T-cell (primary cell): ENCODE measurements around the gene CEBPB. TPM values are rescaled to one million over a fixed set of nuclear protein-coding genes. Genes with fewer than 3 reads are reported as not detected.
A peak's percentile ranks its signal among the peaks of the same experiment; 100 is the strongest.

Experiments
- ATAC-seq, 4 experiments: fragments of 200-7000 bp in 3 of 4; fragments of 150-1000 bp in 1 of 4; cut with Tn5 transposase; replicated peaks in 1 of 4; 1 replicate in 3 of 4; 2 replicates in 1 of 4; pipeline ENCODE4 v1.10.0; 2021; ENCODE audit warnings: moderate library complexity in 3 of 4, mild to moderate bottlenecking in 2 of 4, moderate number of reproducible peaks in 1 of 4
- CTCF ChIA-PET, 2 donors: fragments of 300-600 bp; sonication (Branson Sonifier 250); formaldehyde crosslinking; loops; one replicate each; lab custom pipeline; 2022; ENCODE audit warnings: antibody characterized with exemption in 2 of 2; lab: Charles Lee
- POLR2A ChIA-PET, 2 donors: fragments of 300-600 bp; sonication (Branson Sonifier 250); formaldehyde crosslinking; loops; one replicate each; lab custom pipeline; 2022; ENCODE audit warnings: antibody characterized with exemption in 2 of 2; lab: Charles Lee
- DNase-seq, 35 experiments: peaks; one replicate each; pipeline versions ENCODE4 v3.0.0 to v3.0.0-alpha.2; 2013 to 2023
- H3K27ac ChIP-seq: one replicate; pipeline ENCODE4 v1.5.1; 2013; ENCODE audit warnings: low read length
- H3K27me3 ChIP-seq, 2 experiments: replicated peaks in 1 of 2; 1 replicate in 1 of 2; 2 replicates in 1 of 2; pipeline versions ENCODE4 v1.6.1 to v1.7.0; 2013; ENCODE audit warnings: low read length in 1 of 2, mixed read lengths in 1 of 2; ENCODE audit not compliant: control insufficient read depth in 2 of 2, insufficient read depth in 2 of 2; ENCODE audit errors: extremely low read depth in 1 of 2
- H3K36me3 ChIP-seq, 2 donors: 1 replicate in 1 of 2; 2 replicates in 1 of 2; pipeline versions ENCODE4 v1.6.1 to v1.7.0; 2013; ENCODE audit warnings: low read length in 1 of 2; ENCODE audit not compliant: control insufficient read depth in 2 of 2, insufficient read depth in 1 of 2; ENCODE audit errors: extremely low read depth in 1 of 2
- H3K4me1 ChIP-seq, 2 experiments: 1 replicate in 1 of 2; 2 replicates in 1 of 2; pipeline versions ENCODE4 v1.6.1 to v1.7.0; 2013; ENCODE audit warnings: low read length in 2 of 2, mixed read lengths in 1 of 2; ENCODE audit not compliant: insufficient read depth in 2 of 2, control insufficient read depth in 1 of 2; ENCODE audit errors: extremely low read depth in 1 of 2
- H3K4me3 ChIP-seq, 2 donors: 1 replicate in 1 of 2; 2 replicates in 1 of 2; pipeline versions ENCODE4 v1.5.1 to v1.7.0; 2013; ENCODE audit warnings: mild to moderate bottlenecking in 2 of 2, low read length in 1 of 2, moderate library complexity in 1 of 2; ENCODE audit not compliant: control insufficient read depth in 1 of 2; ENCODE audit errors: extremely low read depth in 1 of 2
- H3K9me3 ChIP-seq: 2 replicates; pipeline ENCODE4 v1.7.0; 2013
- H3K27ac Mint-ChIP-seq, 2 donors: one replicate each; pipeline ENCODE4 v1.8.0; 2020 to 2021; ENCODE audit warnings: mild to moderate bottlenecking in 2 of 2, mixed read lengths in 2 of 2
- H3K27me3 Mint-ChIP-seq, 2 donors: one replicate each; pipeline ENCODE4 v1.8.0; 2021 to 2022; ENCODE audit warnings: mixed read lengths in 2 of 2
- H3K36me3 Mint-ChIP-seq: one replicate; pipeline ENCODE4 v1.8.0; 2021; ENCODE audit warnings: mixed read lengths
- H3K4me1 Mint-ChIP-seq, 3 donors: one replicate each; pipeline ENCODE4 v1.8.0; 2020 to 2022; ENCODE audit warnings: mixed read lengths in 3 of 3, mild to moderate bottlenecking in 1 of 3
- H3K4me3 Mint-ChIP-seq, 3 donors: one replicate each; pipeline ENCODE4 v1.8.0; 2020 to 2022; ENCODE audit warnings: mild to moderate bottlenecking in 3 of 3, mixed read lengths in 3 of 3, moderate library complexity in 3 of 3
- H3K9me3 Mint-ChIP-seq, 3 donors: one replicate each; pipeline ENCODE4 v1.8.0; 2020 to 2022; ENCODE audit warnings: mixed read lengths in 3 of 3
- WGBS: methylation state at CpG from one replicate; pipeline ENCODE4 v1.1.5; 2013; ENCODE audit warnings: missing lambda C conversion rate; ENCODE audit not compliant: insufficient coverage; 5-methylcytosine and 5-hydroxymethylcytosine counted together
- total RNA-seq, 35 experiments: library from RNA in 6 of 35; stranded (reverse) in 6 of 35; fragments of 120-200 nt in 1 of 35; gene quantifications; one replicate each; pipeline versions ENCODE4 v1.2.1 to v1.2.4 and lab custom pipeline; 2013 to 2026

Gene CEBPB
- total RNA-seq, 5 donors from 2014 or later (not counting 1 experiment from before 2014, with no cell fraction given), result 25.8 to 53.8 (median 48.0) TPM

GRCh38 chr20:50193836-50194421 is 3.3 kb downstream of the CEBPB start:
- CTCF ChIA-PET, result no interaction called here
- DNase-seq (no peak), ATAC-seq (no peak)
- POLR2A ChIA-PET, result no interaction called here
- Histone ChIP-seq H3K27ac (no peak overlapping the region), H3K9me3 (no peaks in the 10 kb centered on the region), H3K27me3 (no peaks in the 10 kb centered on the region), H3K36me3 (peaks cover 0 to 9% of the 10 kb centered on the region in 2 donors), H3K4me1 (peaks cover 9 to 34% of the 10 kb centered on the region in 2 experiments), H3K4me3 (no peak overlapping the region)
- Mint-ChIP-seq H3K4me1 (peaks cover 18 to 30% (median 28%) of the 10 kb centered on the region in 3 donors), H3K9me3 (no peaks in the 10 kb centered on the region), H3K27ac (no peak overlapping the region), H3K36me3 (peaks cover 6% of the 10 kb centered on the region), H3K27me3 (no peaks in the 10 kb centered on the region), H3K4me3 (peak overlapping the region; percentile 87 to 95 (median 94))
- WGBS, result 97% methylated on average over 12 of the region's 16 CpGs

- 93% methylated on average over 3 of the region's 7 CpGs for WGBS
- no peak for ATAC-seq
- H3K4me3 ChIP-seq, result no peak overlapping the region
- no peak overlapping the region for H3K27ac ChIP-seq
- peaks cover 0 to 2% (median 0%) of the 10 kb centered on the region in 3 donors for H3K9me3 Mint-ChIP-seq
- peaks cover 9 to 34% of the 10 kb centered on the region in 2 experiments for H3K4me1 ChIP-seq
- H3K36me3 ChIP-seq, result peaks cover 0 to 9% of the 10 kb centered on the region in 2 donors
- ChIA-PET CTCF (no interaction called here), POLR2A (no interaction called here)
- H3K27me3 Mint-ChIP-seq, result no peaks in the 10 kb centered on the region
- peak overlapping the region in 2 of 3 donors; percentile 20 to 31 for H3K4me3 Mint-ChIP-seq
- peaks cover 7% of the 10 kb centered on the region for H3K36me3 Mint-ChIP-seq
- no peak for DNase-seq
- H3K27ac Mint-ChIP-seq, result peak overlapping the region in 1 of 2 donors; percentile 16
- H3K9me3 ChIP-seq, result no peaks in the 10 kb centered on the region
- H3K27me3 ChIP-seq, result no peaks in the 10 kb centered on the region
- H3K4me1 Mint-ChIP-seq, result peaks cover 18 to 30% (median 28%) of the 10 kb centered on the region in 3 donors
Measured at GRCh38 chr20:50194422-50194830, 3.8 kb downstream of the CEBPB start.

GRCh38 chr20:50194831-50195523 is 4.3 kb downstream of the CEBPB start:
- Mint-ChIP-seq H3K27me3 (no peaks in the 10 kb centered on the region), H3K4me1 (peaks cover 18 to 30% (median 28%) of the 10 kb centered on the region in 3 donors), H3K4me3 (peak overlapping the region in 2 of 3 donors; percentile 20 to 31), H3K27ac (peak overlapping the region in 1 of 2 donors; percentile 16), H3K9me3 (peaks cover 0 to 5% (median 0%) of the 10 kb centered on the region in 3 donors), H3K36me3 (peaks cover 10% of the 10 kb centered on the region)
- CTCF ChIA-PET, result no interaction called here
- 100% methylated on average over 2 of the region's 8 CpGs for WGBS
- ATAC-seq (no peak), DNase-seq (no peak)
- no peak overlapping the region for H3K27ac ChIP-seq
- H3K4me1 ChIP-seq, result peaks cover 9 to 30% of the 10 kb centered on the region in 2 experiments
- H3K27me3 ChIP-seq, result no peaks in the 10 kb centered on the region
- H3K9me3 ChIP-seq, result no peaks in the 10 kb centered on the region
- POLR2A ChIA-PET, result no interaction called here
- no peak overlapping the region for H3K4me3 ChIP-seq
- peaks cover 0 to 9% of the 10 kb centered on the region in 2 donors for H3K36me3 ChIP-seq

- H3K27ac ChIP-seq, result no peak overlapping the region
- 95% methylated on average over 10 of the region's 13 CpGs for WGBS
- no peak overlapping the region for H3K4me3 Mint-ChIP-seq
- CTCF ChIA-PET, result no interaction called here
- peaks cover 0 to 9% of the 10 kb centered on the region in 2 donors for H3K36me3 ChIP-seq
- H3K9me3 ChIP-seq, result no peaks in the 10 kb centered on the region
- no peaks in the 10 kb centered on the region for H3K27me3 ChIP-seq
- peaks cover 10% of the 10 kb centered on the region for H3K36me3 Mint-ChIP-seq
- peaks cover 18 to 30% (median 28%) of the 10 kb centered on the region in 3 donors for H3K4me1 Mint-ChIP-seq
- DNase-seq (no peak), ATAC-seq (no peak)
- H3K4me3 ChIP-seq, result no peak overlapping the region
- H3K9me3 Mint-ChIP-seq, result peaks cover 0 to 5% (median 0%) of the 10 kb centered on the region in 3 donors
- POLR2A ChIA-PET, result no interaction called here
- H3K4me1 ChIP-seq, result peaks cover 9 to 26% of the 10 kb centered on the region in 2 experiments
- no peak overlapping the region for H3K27ac Mint-ChIP-seq
- no peaks in the 10 kb centered on the region for H3K27me3 Mint-ChIP-seq
Measured at GRCh38 chr20:50195524-50196120, 5.0 kb downstream of the CEBPB start.

- CTCF ChIA-PET, result no interaction called here
- H3K27me3 ChIP-seq, result no peaks in the 10 kb centered on the region
- H3K9me3 ChIP-seq, result no peaks in the 10 kb centered on the region
- H3K27me3 Mint-ChIP-seq, result no peaks in the 10 kb centered on the region
- no peak overlapping the region for H3K4me3 Mint-ChIP-seq
- DNase-seq (no peak), ATAC-seq (no peak)
- peaks cover 10% of the 10 kb centered on the region for H3K36me3 Mint-ChIP-seq
- H3K27ac ChIP-seq, result no peak overlapping the region
- peaks cover 9 to 26% of the 10 kb centered on the region in 2 experiments for H3K4me1 ChIP-seq
- POLR2A ChIA-PET, result interaction anchor here in 1 of 2 donors (0.7 kb wide), 1 partner anchor 777 kb away, joined by 6 read pairs; no protein-coding TSS in a partner anchor
- 100% methylated on average over 3 of the region's 4 CpGs for WGBS
- peaks cover 18 to 30% (median 28%) of the 10 kb centered on the region in 3 donors for H3K4me1 Mint-ChIP-seq
- H3K9me3 Mint-ChIP-seq, result peaks cover 0 to 5% (median 0%) of the 10 kb centered on the region in 3 donors
- no peak overlapping the region for H3K4me3 ChIP-seq
- no peak overlapping the region for H3K27ac Mint-ChIP-seq
- H3K36me3 ChIP-seq, result peaks cover 0 to 9% of the 10 kb centered on the region in 2 donors
Measured at GRCh38 chr20:50196248-50196647, 5.6 kb downstream of the CEBPB start.

GRCh38 chr20:50196896-50197295 is 6.3 kb downstream of the CEBPB start:
- no peak for ATAC-seq
- no peak overlapping the region for H3K4me3 Mint-ChIP-seq
- peaks cover 0 to 5% (median 0%) of the 10 kb centered on the region in 3 donors for H3K9me3 Mint-ChIP-seq
- peaks cover 9 to 26% of the 10 kb centered on the region in 2 experiments for H3K4me1 ChIP-seq
- H3K27me3 Mint-ChIP-seq, result no peaks in the 10 kb centered on the region
- no peaks in the 10 kb centered on the region for H3K27me3 ChIP-seq
- H3K27ac Mint-ChIP-seq, result no peak overlapping the region
- H3K36me3 ChIP-seq, result peaks cover 0 to 9% of the 10 kb centered on the region in 2 donors
- CTCF ChIA-PET, result no interaction called here
- no peak overlapping the region for H3K27ac ChIP-seq
- DNase-seq, result no peak
- no peak overlapping the region for H3K4me3 ChIP-seq
- peaks cover 10% of the 10 kb centered on the region for H3K36me3 Mint-ChIP-seq
- H3K4me1 Mint-ChIP-seq, result peaks cover 18 to 30% (median 28%) of the 10 kb centered on the region in 3 donors
- POLR2A ChIA-PET, result interaction anchor here in 1 of 2 donors (0.7 kb wide), 1 partner anchor 776 kb away, joined by 6 read pairs; no protein-coding TSS in a partner anchor
- 97% methylated on average over 6 of the region's 6 CpGs for WGBS
- no peaks in the 10 kb centered on the region for H3K9me3 ChIP-seq
